NCI-H2081 treated with DMSO at 0.1 percent for 48 hours (cell line): ENCODE data around the gene GTPBP3.

ENCODE experiments used
- DNase-seq: peaks from one replicate; lab custom pipeline; 2025; lab: John Stamatoyannopoulos, UW

Gene GTPBP3

DNA sequence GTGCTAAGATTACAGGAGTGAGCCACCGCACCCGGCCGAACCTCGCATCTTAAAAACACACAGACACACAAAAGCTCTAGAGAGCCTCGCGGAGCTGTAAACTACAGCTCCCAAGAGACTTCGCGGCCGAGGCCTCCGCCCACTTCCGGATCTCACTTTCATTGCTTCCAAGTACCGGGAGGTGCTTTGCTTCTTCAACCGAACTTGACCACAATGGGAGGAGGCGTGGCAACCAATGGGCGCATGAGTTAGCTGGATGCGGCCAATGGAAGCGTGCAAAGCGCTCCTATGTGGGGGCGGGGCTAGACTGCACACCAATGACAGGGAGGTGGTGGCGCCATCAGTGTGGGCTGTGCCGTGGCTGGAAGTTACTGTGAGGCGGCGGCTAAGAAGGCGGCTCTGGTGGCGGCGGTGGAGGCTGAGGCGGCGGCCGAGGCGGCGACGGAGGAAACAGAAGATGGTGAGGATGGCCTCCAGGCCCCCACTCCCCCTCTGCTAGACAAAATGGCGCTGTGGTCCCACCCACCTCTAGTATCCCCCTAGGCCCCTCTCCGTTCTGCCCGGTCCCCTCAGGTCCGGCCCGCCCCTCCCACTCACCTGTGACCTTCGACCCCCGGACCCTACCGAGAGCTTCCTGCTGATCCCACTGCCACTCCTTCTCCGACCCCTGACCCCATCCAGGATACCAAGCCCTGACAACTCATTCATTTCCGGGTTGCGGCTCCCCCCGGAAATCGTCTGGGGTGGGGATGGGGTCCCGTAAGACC lies 28.0 kb upstream of the GTPBP3 start, which contains the start of gene DDA1:
Gene DDA1, plus strand, starts transcription at position 366 of the 767 bp plus-strand sequence. Its CDS starts 92 bp downstream, at position 458.
- DNase-seq: peak; percentile 98

- no peak for DNase-seq
Observed at GRCh38 chr19:17309965-17310461, 27.3 kb upstream of the GTPBP3 start.

GRCh38 chr19:17311455-17312188 lies 25.7 kb upstream of the GTPBP3 start:
- no peak for DNase-seq

DNA sequence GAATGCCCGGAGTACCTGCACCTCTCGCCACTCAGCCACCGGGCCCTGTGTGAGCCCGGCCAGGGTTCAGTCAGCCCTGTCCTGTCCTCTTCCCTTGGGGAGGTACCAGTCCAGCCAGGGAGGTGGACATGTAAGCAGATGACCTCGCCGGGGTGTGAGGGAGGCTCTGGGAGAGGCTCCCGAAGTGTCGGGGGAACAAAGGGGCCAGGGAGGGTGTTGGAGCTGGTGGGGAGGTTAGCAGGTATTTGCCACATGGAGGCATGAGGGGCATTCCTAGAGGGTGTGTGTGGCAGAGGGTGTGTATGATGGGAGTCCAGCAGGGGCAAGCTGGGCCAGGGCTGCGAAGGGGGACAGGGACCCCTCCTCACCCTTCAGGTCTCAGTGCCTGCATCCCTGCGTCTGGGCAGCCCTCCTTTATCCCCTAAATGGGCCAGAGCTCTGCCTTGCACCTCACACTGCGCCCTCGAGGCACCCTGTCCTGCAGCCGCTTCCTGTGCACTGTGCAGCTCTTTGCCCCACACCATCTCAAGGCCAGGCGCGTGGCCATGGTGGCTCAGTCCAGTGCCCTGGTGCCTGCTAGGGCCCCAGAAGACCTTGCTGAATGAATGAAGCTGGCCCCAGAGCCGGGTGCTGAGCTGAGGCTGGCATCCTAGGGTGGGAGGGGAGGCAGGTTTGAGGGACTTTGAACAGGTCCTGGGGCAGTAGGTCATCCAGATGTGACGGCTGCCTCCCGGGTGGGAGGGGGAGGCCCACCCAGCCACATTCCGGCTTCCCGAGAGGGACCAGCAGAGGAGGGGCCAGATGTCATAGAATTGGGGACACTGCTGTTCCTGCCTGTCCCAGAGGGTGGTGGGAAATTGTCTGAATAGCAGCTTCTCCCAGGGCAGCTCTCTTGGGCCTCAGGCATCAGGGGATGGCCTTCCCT lies 24.9 kb upstream of the GTPBP3 start:
- no peak for DNase-seq

DNA sequence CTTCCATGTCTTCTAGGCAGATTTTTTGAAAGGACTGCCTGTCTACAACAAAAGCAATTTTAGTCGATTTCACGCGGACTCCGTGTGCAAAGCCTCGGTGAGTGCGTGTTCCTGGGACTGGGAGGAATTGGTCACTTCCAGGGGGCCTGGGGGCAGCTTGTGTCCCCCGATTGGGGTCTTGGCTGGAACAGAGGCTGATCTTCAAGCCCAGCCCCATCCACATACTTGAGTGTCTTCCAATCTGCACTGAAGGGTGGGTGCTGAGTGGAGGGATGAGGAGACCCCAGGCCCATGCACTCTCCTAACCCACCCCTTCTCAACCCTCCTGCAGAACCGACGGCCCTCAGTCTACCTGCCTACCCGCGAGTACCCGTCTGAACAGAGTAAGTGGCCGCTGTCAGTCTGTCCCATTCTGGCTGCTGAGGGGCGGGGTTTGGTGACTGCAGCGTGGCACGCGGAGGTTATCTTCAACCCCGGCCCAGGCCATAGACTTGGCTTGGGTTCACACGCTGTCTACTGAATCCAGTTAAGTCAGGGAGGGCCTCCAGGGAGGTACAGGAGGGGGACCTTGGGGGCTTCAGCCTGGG lies 23.3 kb upstream of the GTPBP3 start:
- no peak for DNase-seq

DNA sequence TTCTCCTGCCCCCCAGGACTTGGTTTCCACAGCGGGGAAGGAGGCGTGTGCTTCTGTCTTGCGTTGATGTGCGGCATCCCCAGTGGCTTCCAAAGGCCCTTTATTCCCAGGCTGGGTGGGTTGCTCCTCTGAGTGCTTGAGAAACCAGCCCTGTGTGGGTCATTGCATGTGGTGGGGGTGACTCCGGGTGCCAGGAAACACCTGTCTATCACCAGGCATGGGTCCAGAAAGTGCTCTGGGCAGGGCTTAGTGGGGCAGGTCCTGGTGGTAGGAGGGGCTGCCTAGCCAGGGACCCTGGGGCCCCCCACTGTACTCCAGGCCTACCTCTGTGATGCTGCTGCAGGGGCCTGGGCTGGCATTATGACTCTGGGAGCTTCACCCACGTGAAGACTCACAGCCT lies 18.4 kb upstream of the GTPBP3 start:
- no peak for DNase-seq

GRCh38 chr19:17319473-17320238 lies 17.7 kb upstream of the GTPBP3 start:
- no peak for DNase-seq

DNA sequence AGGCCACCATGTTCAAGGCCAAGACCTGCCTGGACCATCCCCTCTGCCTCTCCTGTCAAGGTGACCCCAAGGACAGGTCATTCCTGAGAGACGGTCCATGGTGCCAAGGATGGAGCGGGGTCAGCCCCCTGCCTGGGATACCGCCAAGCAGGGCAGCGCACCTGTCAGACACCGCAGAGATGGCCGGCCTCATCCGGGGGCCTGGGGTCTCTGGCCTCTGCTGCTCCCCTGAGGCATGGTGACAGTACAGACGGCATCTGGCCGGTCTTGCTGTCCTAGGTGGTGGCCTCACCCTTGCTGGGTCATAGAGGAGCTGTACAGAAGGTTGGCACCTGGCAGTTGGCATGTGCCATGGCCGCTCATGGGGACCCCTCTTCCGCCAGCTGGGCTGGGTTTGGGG lies 16.9 kb upstream of the GTPBP3 start:
- DNase-seq: no peak

GRCh38 chr19:17321655-17322489 lies 15.5 kb upstream of the GTPBP3 start:
- DNase-seq: no peak

DNA sequence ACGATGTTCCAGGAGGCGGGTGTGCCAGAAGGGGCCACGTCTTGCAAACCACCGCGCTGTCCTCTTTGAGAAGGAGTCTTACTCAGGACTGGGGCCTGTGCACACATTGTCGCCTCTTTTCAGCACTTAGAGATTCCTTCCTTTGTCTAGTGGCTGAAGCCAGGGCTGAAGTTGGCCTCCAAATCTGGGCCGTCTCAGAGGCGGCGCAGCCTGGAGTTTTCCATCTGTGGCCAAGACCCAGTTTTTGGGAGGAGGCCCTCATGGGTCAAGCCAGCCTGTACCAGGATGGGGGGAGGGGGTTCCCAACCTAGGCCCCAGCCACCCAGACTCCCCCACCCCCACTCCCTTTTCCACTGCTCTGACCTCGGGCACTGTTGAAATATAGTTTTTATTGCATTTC lies 14.5 kb upstream of the GTPBP3 start:
- no peak for DNase-seq

- no peak for DNase-seq
Observed at GRCh38 chr19:17323300-17323963, 13.9 kb upstream of the GTPBP3 start.

DNA sequence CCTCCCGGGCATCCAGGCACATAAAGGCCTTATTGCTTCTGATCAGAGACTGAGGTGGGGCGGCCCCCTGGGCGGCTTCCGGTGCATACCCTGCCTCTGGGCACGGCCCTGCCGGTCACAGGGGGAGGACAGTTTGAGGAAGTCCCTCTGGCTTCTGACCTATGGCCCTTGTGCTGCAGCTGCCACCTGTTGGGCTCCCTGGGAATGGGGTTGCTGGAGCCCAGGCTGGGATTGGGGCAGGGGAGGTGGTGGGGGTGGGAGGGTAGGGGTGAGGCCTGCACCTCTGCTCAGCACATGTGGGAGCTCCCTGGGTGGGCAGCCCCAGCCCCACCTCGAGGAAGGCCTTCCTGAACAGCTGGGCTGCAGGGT lies 13.4 kb upstream of the GTPBP3 start:
- DNase-seq: no peak

- DNase-seq: no peak
Observed at GRCh38 chr19:17324357-17325114, 12.8 kb upstream of the GTPBP3 start.

GRCh38 chr19:17325133-17325532 lies 12.2 kb upstream of the GTPBP3 start:
- no peak for DNase-seq

GRCh38 chr19:17325881-17326594 lies 11.3 kb upstream of the GTPBP3 start:
- no peak for DNase-seq

DNA sequence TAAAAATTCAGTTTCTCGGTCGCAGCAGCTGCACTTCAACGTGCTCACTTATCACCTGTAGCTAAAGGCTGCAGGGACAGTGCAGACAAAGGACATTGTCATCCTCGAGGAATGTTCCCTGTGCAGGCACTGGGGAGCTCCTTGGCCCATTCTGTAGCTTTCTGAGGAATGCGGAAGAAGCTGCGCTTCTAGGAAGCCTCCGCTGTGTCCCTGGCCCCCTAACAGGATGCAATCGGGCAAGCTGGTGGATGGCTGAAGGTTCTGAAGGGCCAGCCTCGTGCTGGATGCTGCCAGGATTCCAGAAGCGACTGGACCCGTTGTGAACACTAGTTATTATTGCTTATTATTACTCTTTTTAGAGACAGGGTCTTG lies 10.8 kb upstream of the GTPBP3 start:
- no peak for DNase-seq

DNA sequence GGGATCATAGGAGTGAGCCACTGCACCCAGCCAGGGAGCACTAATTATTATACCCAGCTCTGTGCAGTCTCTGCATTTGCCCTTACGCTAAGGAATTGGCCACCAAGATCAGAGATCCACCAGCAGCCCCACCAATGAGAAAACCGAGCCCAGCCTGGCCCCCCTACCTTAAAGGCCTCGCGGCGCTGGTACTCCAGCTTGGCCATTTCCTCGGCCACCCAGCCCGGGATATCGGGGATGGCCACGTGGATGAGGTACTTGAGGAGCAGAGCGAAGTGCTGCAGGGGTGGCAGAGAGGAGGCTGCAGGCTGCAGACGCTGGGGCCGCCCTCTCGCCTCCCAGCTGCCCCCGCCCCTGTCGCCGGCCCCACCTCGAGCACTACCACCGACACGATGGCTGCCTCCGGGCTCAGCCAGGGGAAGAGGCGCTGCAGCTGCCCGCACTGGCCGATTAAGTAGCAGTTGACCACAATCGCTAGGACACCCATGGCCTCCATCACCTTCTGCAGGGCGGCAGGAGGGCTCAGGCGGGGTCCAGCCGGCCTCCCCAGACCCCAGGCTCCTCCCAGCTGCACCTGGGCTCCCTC lies 10.2 kb upstream of the GTPBP3 start:
- no peak for DNase-seq
